ENCODE results near the gene MGAT5.

The MGAT5 gene

GRCh38 chr2:134253804-134254203, at the start of gene MGAT5:
Gene MGAT5 (plus strand): TSS chr2:134254072. CDS start chr2:134254404, 332 bp downstream.
- no peak for DNase-seq

- DNase-seq, result no peak
Observed at GRCh38 chr2:134205087-134205486, 48.8 kb upstream of the MGAT5 start.

GRCh38 chr2:134206031-134206430, 47.8 kb upstream of the MGAT5 start:
- DNase-seq, result no peak

GRCh38 chr2:134206573-134206972, 47.3 kb upstream of the MGAT5 start:
- DNase-seq, result no peak

- no peak for DNase-seq
Observed at GRCh38 chr2:134207589-134208209, 46.2 kb upstream of the MGAT5 start.

- DNase-seq, result no peak
Observed at GRCh38 chr2:134208825-134209224, 45.0 kb upstream of the MGAT5 start.

- no peak for DNase-seq
Observed at GRCh38 chr2:134212746-134213145, 41.1 kb upstream of the MGAT5 start.

- no peak for DNase-seq
Observed at GRCh38 chr2:134216152-134216829, 37.6 kb upstream of the MGAT5 start.

GRCh38 chr2:134217351-134217750, 36.5 kb upstream of the MGAT5 start:
- no peak for DNase-seq

GRCh38 chr2:134217924-134218323, 35.9 kb upstream of the MGAT5 start:
- peak; percentile 61 for DNase-seq

GRCh38 chr2:134218414-134218813, 35.5 kb upstream of the MGAT5 start:
- no peak for DNase-seq

- DNase-seq, result peak; percentile 25
Observed at GRCh38 chr2:134218930-134219658, 34.8 kb upstream of the MGAT5 start.

- no peak for DNase-seq
Observed at GRCh38 chr2:134220344-134220974, 33.4 kb upstream of the MGAT5 start.

GRCh38 chr2:134224005-134224404, 29.9 kb upstream of the MGAT5 start:
- no peak for DNase-seq

- no peak for DNase-seq
Observed at GRCh38 chr2:134225173-134225572, 28.7 kb upstream of the MGAT5 start.

- no peak for DNase-seq
Observed at GRCh38 chr2:134225841-134226240, 28.0 kb upstream of the MGAT5 start.

GRCh38 chr2:134226601-134227000, 27.3 kb upstream of the MGAT5 start:
- no peak for DNase-seq

GRCh38 chr2:134227666-134228065, 26.2 kb upstream of the MGAT5 start:
- no peak for DNase-seq

- DNase-seq, result no peak
Observed at GRCh38 chr2:134228493-134228903, 25.4 kb upstream of the MGAT5 start.

GRCh38 chr2:134229540-134229939, 24.3 kb upstream of the MGAT5 start:
- DNase-seq, result no peak

GRCh38 chr2:134230885-134231284, 23.0 kb upstream of the MGAT5 start:
- DNase-seq, result no peak

GRCh38 chr2:134231301-134231964, 22.4 kb upstream of the MGAT5 start:
- DNase-seq, result no peak

GRCh38 chr2:134231965-134232340, 21.9 kb upstream of the MGAT5 start:
- no peak for DNase-seq
